ENCODE results near the gene ZNF468.
"Not testable (repeated sequence)": the region's sequence is repeated elsewhere in the genome, so short reads cannot be mapped to it uniquely, and the experiment has no call there.

Gene ZNF468

DNA sequence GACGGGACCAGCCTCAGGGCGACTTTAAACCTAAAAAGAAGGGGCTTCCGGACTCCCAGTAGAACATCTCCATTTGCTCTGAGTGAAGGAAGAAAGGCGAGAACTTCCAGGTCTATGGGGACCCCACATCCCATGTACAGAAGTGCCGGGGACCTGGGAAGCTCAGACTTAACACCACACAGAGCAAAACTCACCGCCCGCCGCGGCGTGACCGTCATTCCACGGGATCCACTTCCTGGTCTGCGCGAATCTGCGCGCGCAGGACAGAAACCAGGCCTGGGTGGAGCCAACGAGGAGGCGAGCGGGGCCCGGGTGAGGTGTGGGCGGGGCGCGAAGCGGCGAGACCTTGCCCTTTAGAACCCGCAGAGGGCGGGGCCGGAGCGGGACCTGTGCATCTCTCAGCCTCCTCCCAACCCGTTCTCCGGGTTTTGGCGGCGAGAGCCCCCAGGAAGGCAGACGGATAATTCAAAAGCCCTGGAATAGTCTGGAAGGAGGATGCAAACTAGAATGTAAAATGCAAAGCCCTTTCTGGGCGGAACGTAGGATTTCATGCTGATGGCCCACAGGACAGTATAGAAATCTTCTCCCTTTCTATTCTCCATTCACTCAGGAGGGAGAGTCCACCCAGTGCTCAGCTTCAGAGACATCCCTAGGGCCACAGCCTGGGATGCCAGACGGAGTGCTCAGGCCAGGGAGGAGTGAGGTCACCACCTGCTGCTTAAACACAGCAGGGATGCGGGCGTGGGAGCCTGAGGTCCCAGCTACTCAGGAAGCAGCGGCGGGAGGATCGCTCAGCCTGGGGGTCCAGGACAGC, at the start of gene ZNF468:
TSS of gene ZNF468 (minus strand) at position 242 of the 814 bp plus-strand sequence. CDS start 3,347 bp downstream, outside the sequence.
- DNase-seq: peak; percentile 51 to 66

DNA sequence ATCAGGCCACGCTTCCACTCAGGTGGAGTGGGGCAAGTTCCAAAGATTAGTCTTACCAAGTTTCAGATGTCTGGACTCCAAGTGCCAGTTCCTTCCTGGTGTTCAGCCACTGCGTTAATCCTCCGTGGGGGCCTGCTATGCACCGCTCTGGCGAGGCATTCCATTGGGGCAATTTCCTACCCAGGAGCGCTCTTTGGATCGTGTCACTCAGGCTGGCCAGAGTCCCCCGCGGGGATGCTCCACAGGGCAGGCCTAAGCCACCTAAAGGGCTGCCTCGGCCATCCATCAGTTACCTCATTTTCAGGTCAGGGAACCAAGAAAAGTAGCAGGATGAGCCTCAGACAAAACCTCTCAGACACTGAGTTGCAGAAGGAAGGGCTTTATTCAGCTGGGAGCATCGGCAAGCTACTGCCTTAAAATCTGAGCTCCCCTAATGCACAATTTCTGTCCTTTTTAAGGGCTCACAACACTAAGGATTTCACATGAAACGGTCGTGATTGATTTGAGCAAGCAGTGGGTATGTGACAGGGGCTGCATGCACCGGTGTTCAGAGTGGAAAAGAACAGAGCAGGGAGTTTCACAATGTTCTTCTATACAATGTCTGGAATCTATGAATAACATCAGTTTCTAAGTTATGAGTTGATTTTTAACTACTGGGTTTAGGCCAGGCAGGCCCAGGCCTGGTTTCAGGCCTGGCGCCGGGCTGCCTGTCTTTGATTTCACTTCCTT, 46.8 kb upstream of the ZNF468 start:
- not testable (repeated sequence) for DNase-seq

DNA sequence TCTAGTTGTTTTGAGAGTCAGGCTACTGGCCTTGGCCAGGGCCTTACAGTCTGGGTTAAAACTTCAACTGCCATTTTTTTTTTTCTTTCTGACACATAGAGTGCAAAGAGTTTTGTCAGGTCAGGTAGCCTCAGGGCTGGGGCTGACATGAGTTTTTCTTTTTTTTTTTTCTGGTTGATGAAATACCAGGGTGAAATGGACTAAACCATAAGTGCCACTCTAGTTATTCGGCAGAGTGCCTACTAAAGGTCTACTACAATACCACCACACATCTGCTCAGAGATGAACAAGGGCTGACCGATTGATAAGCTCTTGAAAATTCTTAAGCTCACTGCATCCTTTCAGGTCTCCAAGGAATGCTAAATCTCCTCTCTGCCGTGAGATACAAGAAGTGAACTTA, 44.4 kb upstream of the ZNF468 start:
- no peak for DNase-seq

DNA sequence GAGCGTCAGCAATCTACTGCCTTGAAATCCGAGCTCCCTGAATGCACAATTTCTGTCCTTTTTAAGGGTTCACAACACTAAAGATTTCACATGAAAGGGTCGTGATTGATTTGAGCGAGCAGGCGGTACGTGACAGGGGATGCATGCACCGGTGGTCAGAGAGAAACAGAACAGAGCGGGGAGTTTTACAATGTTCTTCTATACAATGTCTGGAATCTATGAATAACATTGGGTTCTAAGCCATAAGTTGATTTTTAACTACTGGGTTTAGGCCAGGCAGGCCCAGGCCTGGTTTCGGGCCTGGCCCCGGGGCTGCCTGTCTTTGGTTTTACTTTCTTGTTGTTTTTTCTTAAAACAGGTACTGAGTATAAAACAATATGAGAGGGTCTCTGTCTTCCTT, 41.2 kb upstream of the ZNF468 start:
- DNase-seq: not testable (repeated sequence)

DNA sequence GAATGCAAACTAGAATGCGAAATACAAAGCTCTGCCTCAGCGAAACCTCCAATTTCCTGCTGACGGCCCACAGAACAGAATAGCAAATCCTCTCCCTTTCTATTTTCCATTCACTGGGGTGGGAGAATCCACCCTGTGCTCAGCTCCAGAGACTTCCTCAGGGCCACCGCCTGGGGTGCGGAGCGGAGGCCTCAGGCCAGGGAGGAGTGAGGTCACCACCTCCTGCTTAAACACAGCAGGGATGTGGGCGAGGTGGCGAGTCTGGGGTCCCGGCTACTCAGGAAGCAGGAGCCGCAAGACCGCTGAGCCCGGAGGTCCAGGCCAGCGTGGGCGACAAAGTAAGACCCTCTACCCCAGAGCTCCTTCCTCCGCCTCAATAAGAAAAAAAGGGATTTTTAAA, 40.7 kb upstream of the ZNF468 start:
- DNase-seq: no peak

DNA sequence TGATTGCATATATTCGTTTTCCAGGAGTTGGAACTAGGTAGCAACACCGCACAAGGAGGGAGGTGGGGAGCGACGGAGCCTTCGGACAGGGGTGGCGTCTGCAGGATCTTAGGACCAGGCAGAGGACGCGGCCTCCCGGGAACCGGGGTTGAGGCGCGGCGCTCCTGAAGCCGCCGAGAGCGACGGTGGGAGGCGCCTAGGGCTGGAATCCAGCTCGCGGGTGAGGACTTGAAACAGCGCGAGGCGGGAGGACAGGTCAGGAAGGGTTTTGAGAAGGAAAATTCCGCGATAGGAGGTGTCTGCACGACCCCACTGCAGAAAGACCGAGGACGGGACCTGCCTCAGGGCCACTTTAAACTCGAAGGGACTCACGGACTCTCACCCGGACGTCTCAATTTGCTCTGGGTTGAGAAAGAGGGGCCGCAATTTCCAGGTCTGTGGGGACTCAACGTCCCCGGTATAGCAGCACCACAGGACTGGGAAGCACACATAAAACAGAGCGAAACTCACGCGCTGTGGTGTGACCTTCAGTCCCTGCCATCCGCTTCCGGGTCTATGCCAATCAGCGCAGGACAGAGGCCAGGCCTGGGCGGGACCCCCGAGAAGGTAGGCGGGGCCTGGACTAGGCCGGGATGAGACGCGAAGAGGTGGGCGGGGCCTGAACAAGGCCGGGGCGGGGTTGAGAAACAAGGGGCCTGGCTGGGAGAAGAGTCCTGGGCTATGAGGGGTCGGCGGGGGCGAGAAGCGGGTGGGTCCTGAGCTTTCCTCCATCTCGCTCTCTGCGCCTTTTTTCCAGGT, 39.9 kb upstream of the ZNF468 start, which contains the start of gene ZNF320:
TSS of gene ZNF320 (minus strand) at position 498 of the 798 bp plus-strand sequence. CDS start 7,380 bp downstream, outside the sequence.
- peak; percentile 67 to 86 for DNase-seq

DNA sequence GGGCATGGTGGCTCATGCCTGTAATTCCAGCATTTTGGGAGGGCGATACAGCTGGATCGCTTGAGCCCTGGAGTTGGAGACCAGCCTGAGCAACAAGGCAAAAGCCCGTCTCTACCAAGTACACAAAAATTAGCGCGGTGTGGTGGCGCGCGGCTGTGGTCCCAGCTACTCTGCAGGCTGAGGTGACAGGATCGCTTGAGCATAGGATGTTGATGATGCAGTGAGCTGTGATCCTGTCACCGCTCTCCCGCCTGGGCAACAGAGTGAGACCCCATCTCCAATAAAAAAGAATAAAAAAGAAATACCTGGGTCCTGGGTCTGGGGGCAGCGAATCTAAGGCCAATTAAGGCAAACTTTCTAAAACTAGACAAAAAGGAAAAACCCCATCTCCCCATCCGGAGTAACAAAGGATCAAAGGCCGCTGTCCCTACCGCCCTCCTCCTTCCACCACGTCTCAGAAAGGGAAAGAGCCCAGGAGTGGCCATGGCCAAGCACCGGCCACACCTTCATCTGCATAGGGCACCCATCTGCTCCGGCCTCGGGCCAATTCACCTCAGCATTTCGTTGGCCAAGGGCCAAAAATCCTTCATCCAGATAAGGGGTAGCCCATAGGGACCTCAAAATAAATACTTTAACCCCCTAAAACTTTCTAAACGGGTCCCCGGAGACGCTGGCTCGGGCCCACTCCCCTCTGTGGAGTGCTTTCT, 39.2 kb upstream of the ZNF468 start:
- no peak for DNase-seq

DNA sequence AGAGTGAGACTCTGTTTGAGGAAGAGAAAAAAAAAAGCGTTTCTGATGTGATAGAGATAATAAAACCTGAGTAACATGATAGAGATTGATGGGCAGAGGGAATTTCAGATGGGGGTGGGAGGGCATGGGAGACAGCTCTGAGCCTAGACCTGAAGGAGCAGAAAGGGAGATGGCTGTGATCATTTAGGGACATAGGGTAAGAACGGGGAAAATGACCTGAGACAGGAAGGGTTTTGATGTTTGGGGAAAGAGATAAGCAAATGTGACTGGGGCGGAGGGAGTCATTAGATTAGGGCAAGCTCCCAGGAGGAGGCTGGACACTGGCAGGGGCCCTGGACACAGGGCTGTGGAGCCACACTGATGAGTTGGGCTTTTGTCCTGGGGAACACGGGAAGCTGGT, 33.9 kb upstream of the ZNF468 start:
- DNase-seq: no peak

DNA sequence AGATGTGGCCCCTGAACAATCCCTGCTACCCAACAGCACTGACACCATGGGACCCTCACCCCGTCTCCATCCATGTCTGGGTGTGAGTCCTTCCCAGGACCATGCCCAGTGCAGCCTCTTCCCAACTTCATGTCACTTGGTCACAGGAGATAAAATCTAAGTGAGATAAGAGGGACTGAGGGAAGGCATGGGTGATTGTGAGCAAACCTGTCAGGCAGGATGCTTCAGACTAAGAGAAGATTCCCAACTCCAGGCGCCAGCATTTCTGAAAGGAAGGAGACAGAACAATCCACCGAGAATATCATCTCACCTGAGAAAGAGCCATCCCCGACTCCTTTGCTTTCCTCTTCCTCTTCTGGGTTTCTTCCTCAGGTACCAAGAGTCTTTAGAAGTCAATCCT, 32.5 kb upstream of the ZNF468 start:
- DNase-seq: no peak

DNA sequence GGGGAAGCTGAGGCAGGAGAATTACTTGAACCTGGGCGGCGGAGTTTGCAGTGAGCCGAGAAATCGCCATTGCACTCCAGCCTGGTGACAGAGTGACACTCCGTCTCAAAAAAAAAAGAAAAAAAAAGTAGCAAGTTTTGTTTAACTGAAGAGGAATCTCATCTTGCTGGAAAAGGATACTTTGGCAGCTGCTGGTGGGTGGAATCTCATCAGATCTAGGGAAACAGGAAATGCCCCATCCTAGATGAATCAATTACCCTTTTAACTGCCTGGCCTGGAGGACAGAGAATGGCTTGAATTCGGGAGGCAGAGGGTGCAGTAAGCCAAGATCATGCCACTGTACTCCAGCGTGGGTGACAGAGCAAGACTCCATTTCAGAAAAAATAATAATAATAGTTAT, 31.7 kb upstream of the ZNF468 start:
- DNase-seq: no peak

DNA sequence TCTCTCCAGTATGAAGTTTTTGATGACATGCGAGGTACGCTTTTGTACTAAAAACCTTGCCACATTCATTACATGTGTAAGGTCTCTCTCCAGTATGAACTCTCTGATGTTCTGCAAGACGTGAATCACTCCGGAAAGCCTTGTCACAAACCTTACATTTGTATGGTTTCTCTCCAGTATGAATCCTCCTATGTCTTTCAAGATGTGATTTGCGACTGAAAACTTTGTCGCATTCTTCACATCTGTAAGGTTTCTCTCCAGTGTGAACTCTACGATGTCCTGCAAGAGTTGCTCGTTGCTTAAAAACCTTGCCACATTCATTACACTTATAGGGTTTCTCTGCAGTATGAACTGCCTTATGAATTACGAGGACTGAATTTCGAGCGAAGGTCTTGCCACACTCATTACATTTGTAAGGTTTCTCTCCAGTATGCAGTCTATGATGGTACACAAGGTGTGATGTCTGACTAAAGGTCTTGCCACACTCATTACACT, 23.5 kb upstream of the ZNF468 start:
- no peak for DNase-seq

DNA sequence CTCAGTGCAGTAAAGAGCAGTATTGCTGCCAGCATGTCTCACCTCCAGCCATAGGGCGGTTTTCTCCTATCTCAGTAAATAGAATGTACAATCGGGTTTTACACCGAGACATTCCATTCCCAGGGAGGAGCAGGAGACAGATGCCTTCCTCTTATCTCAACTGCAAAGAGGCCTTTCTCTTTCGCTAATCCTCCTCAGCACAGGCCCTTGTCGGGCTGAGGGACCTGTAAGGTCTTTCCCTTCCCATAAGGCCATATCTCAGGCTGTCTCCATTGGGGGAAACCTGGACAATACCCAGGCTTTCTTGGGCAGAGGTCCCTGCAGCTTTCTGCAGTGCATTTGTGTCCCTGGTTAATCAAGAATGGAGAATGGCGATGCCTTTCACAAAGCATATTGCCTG, 15.6 kb upstream of the ZNF468 start:
- DNase-seq: not testable (repeated sequence)

DNA sequence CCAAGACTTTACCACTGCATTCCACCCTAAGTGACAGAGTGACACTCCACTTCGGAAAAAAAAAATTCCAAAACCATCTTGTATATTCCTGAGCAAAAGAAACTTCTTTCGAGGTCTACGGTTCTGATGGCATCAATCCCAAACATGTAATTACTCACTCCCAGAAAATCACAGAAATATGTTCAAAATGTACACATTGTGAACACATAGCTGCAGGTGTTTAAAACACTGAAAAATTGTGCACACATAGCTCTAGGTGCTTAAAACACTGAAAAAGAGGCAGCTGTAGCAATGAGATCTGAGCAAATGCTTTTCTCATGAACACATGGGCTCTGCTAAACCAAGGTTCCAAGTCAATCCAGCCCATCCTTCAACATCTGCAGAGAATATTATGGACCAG, 14.0 kb upstream of the ZNF468 start:
- no peak for DNase-seq

DNA sequence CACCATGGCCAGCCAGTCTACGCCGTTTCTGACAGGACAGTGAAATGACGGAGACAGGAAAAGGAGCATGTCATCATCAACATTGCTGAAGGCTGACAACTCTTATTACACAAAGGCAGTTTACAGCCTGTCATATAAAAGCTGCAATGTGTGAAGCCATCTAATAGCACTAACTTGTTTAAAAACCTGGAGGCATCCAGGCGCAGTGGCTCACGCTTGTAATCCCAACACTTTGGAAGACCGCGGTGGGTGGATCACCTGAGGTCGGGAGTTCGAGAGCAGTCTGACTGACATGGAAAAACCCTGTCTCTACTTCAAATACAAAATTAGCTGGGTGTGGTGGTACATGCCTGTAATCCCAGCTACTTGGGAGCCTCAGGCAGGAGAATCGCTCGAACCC, 10.6 kb upstream of the ZNF468 start:
- not testable (repeated sequence) for DNase-seq

DNA sequence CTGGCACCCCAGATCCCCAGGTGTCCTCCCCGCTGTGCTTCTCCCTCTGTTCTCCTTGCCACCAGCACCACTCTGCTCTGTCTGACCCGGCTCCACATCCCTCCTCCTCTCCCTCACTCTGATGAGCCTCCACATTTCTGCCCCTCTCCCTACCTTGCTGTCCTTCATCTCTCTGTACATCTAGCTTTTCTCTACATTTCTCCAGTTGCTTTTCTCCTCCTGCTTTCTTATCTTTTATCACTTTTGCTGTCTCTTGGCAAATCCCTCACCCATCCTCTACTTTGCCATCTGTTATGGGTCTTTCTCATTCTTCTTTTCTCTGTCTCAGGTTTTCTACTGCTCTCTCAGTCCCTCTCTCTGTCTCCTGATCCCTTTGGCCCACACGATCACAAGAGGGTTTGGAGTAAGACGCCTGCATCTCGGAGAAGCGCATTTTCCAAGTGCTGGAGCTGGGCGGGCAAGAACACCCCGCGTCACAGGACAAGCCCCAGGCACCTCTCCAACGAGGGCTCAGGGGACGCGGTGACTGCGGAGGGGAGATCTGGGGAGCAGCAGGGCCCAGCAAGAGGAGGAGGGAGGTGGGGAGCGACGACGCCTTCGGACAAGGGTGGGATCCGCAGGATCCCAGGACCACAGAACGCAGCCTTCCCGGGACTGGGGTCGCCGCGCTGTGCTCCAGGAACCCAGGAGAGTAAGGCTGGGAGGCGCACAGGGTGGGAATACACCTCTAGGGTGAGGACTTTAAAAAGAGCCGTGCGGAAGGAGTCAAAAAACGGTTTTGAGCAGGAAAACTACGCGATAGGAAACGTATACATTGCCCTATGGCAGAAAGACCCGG, 660 bp downstream of the ZNF468 start:
- not testable (repeated sequence) for DNase-seq

DNA sequence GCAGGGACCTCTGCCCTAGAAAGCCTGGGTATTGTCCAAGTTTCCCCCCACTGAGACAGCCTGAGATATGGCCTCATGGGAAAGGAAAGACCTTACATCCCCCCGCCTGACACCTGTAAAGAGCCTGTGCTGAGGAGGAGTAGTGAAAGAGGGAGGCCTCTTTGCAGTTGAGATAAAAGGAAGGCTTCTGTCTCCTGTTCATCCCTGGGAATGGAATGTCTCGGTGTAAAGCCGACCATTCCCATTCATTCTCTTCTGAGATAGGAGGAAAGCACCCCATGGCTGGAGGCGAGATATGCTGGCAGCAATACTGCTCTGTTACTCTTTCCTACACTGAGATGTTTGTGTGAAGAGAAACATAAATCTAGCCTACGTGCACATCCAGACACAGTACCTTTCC, 10.1 kb downstream of the ZNF468 start:
- DNase-seq: not testable (repeated sequence)

DNA sequence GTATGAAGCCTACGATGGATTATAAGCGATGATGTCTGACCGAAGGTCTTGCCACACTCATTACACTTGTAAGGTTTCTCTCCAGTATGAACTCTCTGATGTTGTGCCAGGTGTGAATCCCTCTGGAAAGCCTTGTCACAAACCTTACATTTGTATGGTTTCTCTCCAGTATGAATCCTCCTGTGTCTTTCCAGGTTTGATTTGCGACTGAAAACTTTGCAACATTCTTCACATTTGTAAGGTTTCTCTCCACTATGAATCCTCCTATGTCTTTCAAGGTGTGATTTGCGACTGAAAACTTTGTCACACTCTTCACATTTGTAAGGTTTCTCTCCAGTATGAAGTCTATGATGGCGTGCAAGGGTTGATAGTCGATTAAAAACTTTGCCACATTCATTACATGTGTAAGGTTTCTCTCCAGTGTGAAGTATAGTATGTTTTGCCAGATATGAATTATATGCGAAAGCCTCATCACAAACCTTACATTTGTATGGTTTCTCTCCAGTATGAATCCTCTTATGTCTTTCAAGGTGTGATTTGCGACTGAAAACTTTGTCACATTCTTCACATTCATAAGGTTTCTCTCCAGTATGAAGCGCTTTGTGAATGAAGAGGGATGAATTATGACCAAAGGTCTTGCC, 16.5 kb downstream of the ZNF468 start:
- not testable (repeated sequence) for DNase-seq

DNA sequence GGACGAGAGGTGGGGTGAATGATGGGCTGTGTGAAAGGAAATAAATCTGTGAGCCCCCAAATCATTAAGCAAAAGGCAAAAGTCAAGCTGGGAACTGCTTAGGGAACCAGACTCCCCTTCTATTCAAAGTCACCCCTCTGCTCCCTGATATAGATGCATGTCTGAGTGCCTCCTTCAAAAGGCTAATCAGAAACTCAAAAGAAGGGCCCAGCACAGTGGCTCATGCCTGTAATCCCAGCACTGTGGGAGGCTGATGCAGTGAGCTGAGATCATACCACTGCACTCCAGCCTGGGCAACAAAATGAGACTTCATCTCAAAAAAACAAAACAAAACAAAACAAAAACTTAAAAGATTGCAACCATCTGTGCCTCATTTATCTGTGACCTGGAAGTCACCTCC, 23.1 kb downstream of the ZNF468 start:
- not testable (repeated sequence) for DNase-seq

DNA sequence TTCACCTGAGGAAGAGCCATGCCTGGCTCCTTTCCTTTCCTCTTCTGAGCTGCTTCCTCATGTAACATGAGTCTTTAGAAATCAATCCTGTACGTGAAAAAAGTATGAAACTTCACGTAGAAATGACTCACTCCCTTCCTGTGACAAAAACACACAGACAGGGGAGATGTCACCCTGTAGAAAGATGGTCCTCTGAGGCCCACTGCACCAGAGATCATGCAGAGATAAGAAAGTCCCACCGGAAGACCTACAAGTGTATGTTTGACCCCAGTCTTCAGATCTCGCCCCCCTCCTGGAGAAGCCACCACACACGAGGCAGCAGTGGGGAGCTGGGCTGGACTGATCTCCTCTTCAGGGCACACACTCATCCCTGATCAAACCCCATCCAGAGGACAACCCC, 23.9 kb downstream of the ZNF468 start:
- DNase-seq: not testable (repeated sequence)

DNA sequence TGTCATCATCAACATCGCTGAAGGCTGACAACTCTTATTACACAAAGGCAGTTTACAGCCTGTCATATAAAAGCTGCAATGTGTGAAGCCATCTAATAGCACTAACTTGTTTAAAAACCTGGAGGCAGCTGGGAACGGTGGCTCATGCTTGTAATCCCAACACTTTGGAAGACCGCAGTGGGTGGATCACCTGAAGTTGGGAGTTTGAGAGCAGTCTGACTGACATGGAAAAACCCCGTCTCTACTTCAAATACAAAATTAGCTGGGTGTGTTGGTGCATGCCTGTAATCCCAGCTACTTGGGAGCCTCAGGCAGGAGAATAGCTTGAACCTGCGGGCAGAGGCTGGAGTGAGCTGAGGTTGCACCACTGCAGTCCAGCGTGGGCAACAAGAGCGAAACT, 27.6 kb downstream of the ZNF468 start:
- not testable (repeated sequence) for DNase-seq

DNA sequence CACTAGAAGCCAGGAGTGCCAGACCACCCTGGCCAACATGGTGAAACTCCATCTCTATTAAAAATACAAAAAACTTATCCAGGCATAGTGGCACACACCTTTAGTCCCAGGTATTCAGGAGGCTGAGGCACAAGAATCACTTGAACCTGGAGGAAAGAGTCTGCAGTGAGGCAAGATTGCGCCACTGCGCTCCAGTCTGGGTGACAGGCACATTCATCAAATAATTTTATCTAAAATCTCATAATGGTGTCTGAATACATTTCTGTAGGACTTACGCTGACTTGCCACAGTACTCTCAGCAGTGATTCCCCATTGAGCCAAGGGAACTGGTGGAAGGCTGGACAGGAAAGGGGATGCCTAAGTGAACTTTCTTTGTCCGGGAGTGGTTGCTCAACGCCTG, 31.7 kb downstream of the ZNF468 start:
- DNase-seq: no peak
